GM06990 (cell line): Measurements from ENCODE around the gene ACYP2.

ENCODE experiments used
- DNase-seq: peaks from one replicate; pipeline ENCODE4 v3.0.0-alpha.2; 2011; ENCODE audit not compliant: insufficient read length; ENCODE audit errors: extremely low read depth
- H3K27me3 ChIP-seq: replicated peaks from 2 replicates; pipeline ENCODE4 v1.6.0; 2011; ENCODE audit warnings: low read length; ENCODE audit not compliant: control insufficient read depth, insufficient read depth
- H3K36me3 ChIP-seq: 2 replicates; pipeline ENCODE4 v1.5.1; 2011; ENCODE audit warnings: low read length; ENCODE audit not compliant: control insufficient read depth, insufficient read depth
- H3K4me3 ChIP-seq: replicated peaks from 2 replicates; pipeline ENCODE4 v1.5.1; 2011; ENCODE audit warnings: low read depth, mild to moderate bottlenecking, control low read depth, low read length
- TF ChIP-seq, protein P1 (sequence below): IDR thresholded peaks from 2 replicates; pipeline ENCODE4 v1.5.1; 2011; ENCODE audit warnings: low read length, control low read depth, mild to moderate bottlenecking, inconsistent platforms; ENCODE audit not compliant: insufficient read depth, poor library complexity, severe bottlenecking

The ACYP2 gene

DNA sequence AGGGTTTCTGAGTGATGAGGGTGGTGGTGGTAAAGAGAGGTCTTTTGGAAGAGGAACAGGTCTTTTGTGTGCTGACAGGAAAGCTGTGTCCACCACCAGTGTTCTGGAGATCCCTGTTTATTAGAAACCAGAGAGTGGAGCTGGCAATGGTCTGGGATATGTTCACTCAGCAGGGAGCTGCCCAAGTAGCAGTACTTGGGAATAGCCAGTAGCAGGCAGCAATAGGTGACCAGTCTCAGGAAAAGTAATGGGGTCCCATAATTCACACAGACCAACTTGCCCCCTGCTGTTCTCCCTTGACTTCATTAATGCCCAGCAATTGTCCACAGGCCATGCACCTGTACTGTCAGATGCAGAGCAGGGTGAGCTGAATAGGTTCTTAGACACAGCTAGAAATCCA is 138.8 kb downstream of the ACYP2 start:
- TF ChIP-seq, protein P1, sequence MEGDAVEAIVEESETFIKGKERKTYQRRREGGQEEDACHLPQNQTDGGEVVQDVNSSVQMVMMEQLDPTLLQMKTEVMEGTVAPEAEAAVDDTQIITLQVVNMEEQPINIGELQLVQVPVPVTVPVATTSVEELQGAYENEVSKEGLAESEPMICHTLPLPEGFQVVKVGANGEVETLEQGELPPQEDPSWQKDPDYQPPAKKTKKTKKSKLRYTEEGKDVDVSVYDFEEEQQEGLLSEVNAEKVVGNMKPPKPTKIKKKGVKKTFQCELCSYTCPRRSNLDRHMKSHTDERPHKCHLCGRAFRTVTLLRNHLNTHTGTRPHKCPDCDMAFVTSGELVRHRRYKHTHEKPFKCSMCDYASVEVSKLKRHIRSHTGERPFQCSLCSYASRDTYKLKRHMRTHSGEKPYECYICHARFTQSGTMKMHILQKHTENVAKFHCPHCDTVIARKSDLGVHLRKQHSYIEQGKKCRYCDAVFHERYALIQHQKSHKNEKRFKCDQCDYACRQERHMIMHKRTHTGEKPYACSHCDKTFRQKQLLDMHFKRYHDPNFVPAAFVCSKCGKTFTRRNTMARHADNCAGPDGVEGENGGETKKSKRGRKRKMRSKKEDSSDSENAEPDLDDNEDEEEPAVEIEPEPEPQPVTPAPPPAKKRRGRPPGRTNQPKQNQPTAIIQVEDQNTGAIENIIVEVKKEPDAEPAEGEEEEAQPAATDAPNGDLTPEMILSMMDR: no peak
- Histone ChIP-seq H3K36me3 (no peaks in the 10 kb centered on the region), H3K27me3 (no peaks in the 10 kb centered on the region), H3K4me3 (no peak overlapping the region)
- DNase-seq: no peak

DNA sequence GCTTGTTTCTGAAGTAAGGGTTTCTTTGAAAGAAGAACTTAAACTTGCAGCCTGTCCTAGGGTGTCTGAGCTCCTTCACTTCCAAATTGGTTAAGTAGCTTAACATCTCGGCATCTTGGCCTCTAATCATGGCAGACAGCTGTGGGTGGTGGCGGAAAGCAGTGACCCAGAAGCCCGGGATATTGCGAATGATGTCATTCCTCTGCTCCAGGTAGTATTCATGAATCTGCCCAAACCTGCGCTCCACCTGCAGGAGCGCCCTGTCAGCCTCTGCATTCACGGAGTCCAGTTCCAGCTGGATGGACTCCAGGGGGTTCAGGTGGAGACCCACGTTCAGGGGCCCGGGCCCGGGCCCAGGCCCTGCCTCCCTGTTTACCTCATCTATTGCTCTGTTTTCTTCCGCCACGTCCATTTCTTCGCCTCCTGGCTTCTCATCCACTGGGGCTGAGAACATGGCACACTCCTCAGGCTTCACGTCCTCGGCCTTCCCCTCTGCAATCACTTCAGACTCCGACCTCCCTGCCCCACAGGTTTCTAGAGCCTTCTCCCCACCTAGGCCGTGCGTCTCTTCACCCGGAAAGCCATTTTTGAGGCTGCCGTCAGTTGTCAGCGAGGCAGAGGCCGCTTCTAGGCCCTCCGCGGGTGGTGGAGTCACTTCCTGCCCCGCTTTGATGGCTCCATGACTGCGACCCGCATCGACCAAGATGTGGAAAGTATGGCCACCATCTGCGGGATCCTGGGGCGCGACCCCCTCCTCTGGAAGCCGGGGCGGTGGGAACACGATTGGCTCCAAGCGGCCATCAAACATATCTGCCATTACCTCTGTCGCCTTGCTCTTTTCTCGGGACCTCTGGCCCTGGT is 140.0 kb downstream of the ACYP2 start:
- TF ChIP-seq, protein P1: no peak
- Histone ChIP-seq H3K4me3 (no peak overlapping the region), H3K36me3 (no peaks in the 10 kb centered on the region), H3K27me3 (no peaks in the 10 kb centered on the region)
- DNase-seq: no peak

DNA sequence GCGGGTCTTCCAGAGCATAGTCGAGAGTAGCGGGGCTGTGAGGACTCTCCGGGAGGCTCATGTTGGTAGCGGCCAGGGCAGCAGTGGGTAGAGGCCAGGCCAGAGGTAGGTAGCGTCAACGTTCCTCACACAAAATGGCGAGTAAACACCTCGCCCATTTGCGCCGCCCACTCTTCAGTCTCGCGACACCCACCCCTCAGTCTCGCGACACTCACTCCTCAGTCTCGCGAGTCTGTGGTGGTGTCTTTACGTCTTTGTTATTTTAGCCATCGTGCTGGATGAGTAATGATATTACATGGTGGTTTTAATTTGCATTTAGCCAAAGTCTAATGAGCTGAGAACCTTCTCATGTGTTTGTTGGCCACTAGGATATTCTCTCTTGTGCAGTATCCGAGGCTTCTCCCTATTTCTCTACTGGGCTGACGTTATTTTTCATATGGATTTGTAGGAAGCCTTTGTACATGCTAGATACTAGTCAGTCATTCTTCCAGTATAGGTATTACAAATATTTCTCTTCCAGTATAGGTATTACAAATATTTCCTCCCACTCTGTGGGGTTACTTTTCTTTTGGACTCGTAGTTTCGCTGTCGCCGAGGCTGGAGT is 140.8 kb downstream of the ACYP2 start, which contains the start of gene TSPYL6:
Gene TSPYL6 (minus strand): TSS at position 139 of the 604 bp plus-strand sequence. CDS start 78 bp downstream, at position 61.
- TF ChIP-seq, protein P1: no peak
- Histone ChIP-seq H3K4me3 (no peak within 1 kb of the TSS), H3K36me3 (no peaks in the 10 kb centered on the region), H3K27me3 (no peaks in the 10 kb centered on the region)
- DNase-seq: no peak

DNA sequence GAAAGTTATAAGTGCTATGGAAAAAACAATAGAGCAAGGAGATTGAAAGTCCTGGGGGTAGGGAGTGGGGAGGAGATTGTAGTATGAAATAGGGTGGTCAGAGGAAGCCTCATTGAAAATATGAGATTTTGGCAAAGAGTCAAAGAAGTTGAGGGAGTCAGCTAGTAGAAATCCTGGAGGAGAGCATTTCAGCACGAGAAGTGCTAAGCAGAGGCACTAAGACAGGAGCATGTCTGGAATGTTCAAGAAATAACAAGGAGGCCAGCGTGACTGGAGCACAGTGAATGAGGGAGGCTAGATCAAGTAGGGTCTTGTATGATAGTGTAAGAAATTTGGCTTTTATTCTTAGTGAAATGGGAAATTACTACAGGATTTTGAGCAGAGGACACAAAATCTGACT is 142.8 kb downstream of the ACYP2 start:
- Histone ChIP-seq H3K27me3 (no peaks in the 10 kb centered on the region), H3K36me3 (no peaks in the 10 kb centered on the region), H3K4me3 (no peak overlapping the region)
- no peak for DNase-seq
- TF ChIP-seq, protein P1: no peak

DNA sequence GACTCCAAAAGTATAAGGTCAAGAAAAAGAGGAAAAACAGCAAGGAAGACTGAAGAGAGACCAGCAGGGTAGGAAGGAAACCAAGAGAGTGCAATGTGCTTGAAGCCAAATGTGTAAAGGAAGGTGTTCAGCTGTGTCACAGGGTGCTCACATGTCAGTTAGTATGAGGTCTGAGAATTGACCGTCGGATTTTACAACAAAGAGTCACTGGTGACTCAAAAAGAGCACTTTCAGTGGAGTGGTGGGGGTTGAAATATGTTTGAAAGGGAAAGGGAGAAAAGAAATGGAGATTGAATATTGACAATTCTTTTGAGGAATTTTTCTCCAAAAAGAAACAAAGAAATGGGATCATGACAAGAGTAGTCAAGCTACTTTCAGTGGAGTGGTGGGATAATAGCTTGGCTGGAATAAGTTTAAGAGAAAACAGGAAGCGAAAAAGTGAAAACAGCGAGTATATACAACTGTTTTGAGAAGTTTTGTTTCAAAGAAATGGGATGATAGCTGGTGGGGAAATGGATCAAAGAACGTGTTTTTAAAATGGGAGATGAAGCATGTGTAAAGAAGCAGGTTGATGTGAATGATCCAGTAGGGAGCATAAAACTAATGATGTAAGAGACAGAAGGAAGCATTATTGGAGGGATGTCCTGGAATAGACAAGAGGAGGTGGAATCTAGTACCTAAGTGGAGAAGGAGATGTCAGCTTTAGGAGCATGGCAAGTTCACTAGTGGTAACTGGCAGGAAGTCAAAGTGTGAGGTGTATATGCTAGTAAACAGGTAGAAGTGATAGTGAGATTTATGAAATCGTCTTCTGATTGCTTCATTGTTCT is 144.2 kb downstream of the ACYP2 start:
- H3K27me3 ChIP-seq: no peaks in the 10 kb centered on the region
- no peak for DNase-seq
- H3K4me3 ChIP-seq: no peak overlapping the region
- H3K36me3 ChIP-seq: no peaks in the 10 kb centered on the region
- TF ChIP-seq, protein P1: no peak
